C4-2B (cell line): ENCODE data around the gene TMEM238L.

Experiments
- H3K27ac ChIP-seq: fragments of 450-650 bp; 2 replicates; pipeline ENCODE4 v1.5.1; 2017
- CTCF ChIP-seq: fragments of 450-650 bp; conservative IDR thresholded peaks from 2 replicates; pipeline ENCODE4 v1.5.1; 2017; ENCODE audit warnings: mild to moderate bottlenecking
- ZFX ChIP-seq: fragments of 450-650 bp; IDR thresholded peaks from 2 replicates; pipeline ENCODE4 v1.6.1; 2017

The TMEM238L gene

GRCh38 chr17:10821054-10821453 lies 17.2 kb upstream of the TMEM238L start:
- H3K27ac ChIP-seq, result no peak overlapping the region
- no peak for TF ChIP-seq CTCF
- no peak for TF ChIP-seq ZFX

- no peak for TF ChIP-seq CTCF
- TF ChIP-seq ZFX, result no peak
- H3K27ac ChIP-seq, result peak overlapping the region; percentile 12; the same call in 1 of the 2 replicates
Observed at GRCh38 chr17:10815319-10815718, 11.4 kb upstream of the TMEM238L start.

GRCh38 chr17:10814075-10814474 lies 10.2 kb upstream of the TMEM238L start:
- no peak overlapping the region for H3K27ac ChIP-seq
- no peak for TF ChIP-seq CTCF
- no peak for TF ChIP-seq ZFX

- TF ChIP-seq ZFX (no peak), CTCF (no peak)
- no peak overlapping the region for H3K27ac ChIP-seq
Observed at GRCh38 chr17:10812674-10813073, 8.8 kb upstream of the TMEM238L start.

- TF ChIP-seq ZFX, result no peak
- TF ChIP-seq CTCF, result no peak
Observed at GRCh38 chr17:10809605-10810004, 5.7 kb upstream of the TMEM238L start.

GRCh38 chr17:10807704-10808128 lies 3.8 kb upstream of the TMEM238L start:
- no peak for TF ChIP-seq ZFX
- no peak for TF ChIP-seq CTCF
- H3K27ac ChIP-seq, result no peak overlapping the region

More at GRCh38 chr17:10809605-10810004, 5.7 kb upstream of the TMEM238L start:
- H3K27ac ChIP-seq, result no peak overlapping the region

GRCh38 chr17:10806545-10807262 lies 2.8 kb upstream of the TMEM238L start:
- no peak overlapping the region for H3K27ac ChIP-seq
- TF ChIP-seq ZFX (no peak), CTCF (no peak)
